Hematopoietic multipotent progenitor cell treated with erythropoietin and hydrocortisone succinate and interleukin-3 and kit ligand, for 15 days (in vitro differentiated cells): ENCODE results near the gene CYSRT1.

ENCODE experiments used
- DNase-seq: peaks from one replicate; pipeline ENCODE4 v3.0.0-alpha.2; 2015; ENCODE audit warnings: low spot score

The CYSRT1 gene

GRCh38 chr9:137190315-137190856 lies 34.6 kb upstream of the CYSRT1 start:
- DNase-seq = no peak

- DNase-seq = no peak
These were observed 33.7 kb upstream of the CYSRT1 start for GRCh38 chr9:137191245-137191644.

GRCh38 chr9:137191691-137192447 lies 33.1 kb upstream of the CYSRT1 start:
- no peak for DNase-seq

- DNase-seq = no peak
These were observed 32.6 kb upstream of the CYSRT1 start for GRCh38 chr9:137192448-137192780.

GRCh38 chr9:137192859-137193258 lies 32.1 kb upstream of the CYSRT1 start:
- DNase-seq = no peak

GRCh38 chr9:137193771-137194170 lies 31.2 kb upstream of the CYSRT1 start:
- DNase-seq = no peak

GRCh38 chr9:137194388-137194787 lies 30.6 kb upstream of the CYSRT1 start:
- no peak for DNase-seq

GRCh38 chr9:137194909-137195308 lies 30.1 kb upstream of the CYSRT1 start:
- DNase-seq = no peak

GRCh38 chr9:137195525-137196220 lies 29.3 kb upstream of the CYSRT1 start:
- no peak for DNase-seq

GRCh38 chr9:137198051-137198901 lies 26.7 kb upstream of the CYSRT1 start:
- DNase-seq = no peak

- no peak for DNase-seq
These were observed 26.1 kb upstream of the CYSRT1 start for GRCh38 chr9:137198902-137199283.

GRCh38 chr9:137199411-137200121 lies 25.4 kb upstream of the CYSRT1 start:
- DNase-seq = no peak

GRCh38 chr9:137200311-137201204 lies 24.4 kb upstream of the CYSRT1 start, which contains the start of gene TPRN:
Gene TPRN, minus strand, starts transcription at chr9:137200741. Its CDS starts 30 bp downstream, at chr9:137200711.
- peak; percentile 99 for DNase-seq

- no peak for DNase-seq
These were observed 23.6 kb upstream of the CYSRT1 start for GRCh38 chr9:137201205-137201868.

GRCh38 chr9:137202966-137203365 lies 22.0 kb upstream of the CYSRT1 start:
- no peak for DNase-seq

- DNase-seq = no peak
These were observed 20.2 kb upstream of the CYSRT1 start for GRCh38 chr9:137204731-137205125.

GRCh38 chr9:137205126-137206069 lies 19.6 kb upstream of the CYSRT1 start, which contains the start of the genes NDOR1 and TMEM203:
Gene NDOR1, plus strand, starts transcription at chr9:137205700. Its CDS starts 78 bp downstream, at chr9:137205778.
Gene TMEM203, minus strand, starts transcription at chr9:137205648. Its CDS starts 234 bp downstream, at chr9:137205414.
- DNase-seq = peak; percentile 92

- peak; percentile 66 for DNase-seq
These were observed 18.4 kb upstream of the CYSRT1 start for GRCh38 chr9:137206602-137207001.

GRCh38 chr9:137211532-137211931 lies 13.4 kb upstream of the CYSRT1 start:
- DNase-seq = no peak
